H1 (cell line): ENCODE data around the gene GNB5. TPM values are rescaled to one million over a fixed set of nuclear protein-coding genes. Genes with fewer than 3 reads are reported as not detected.

ENCODE experiments used
- CTCF ChIA-PET: fragments of 300-600 bp; sonication (Branson Sonifier 250); formaldehyde crosslinking; loops from one replicate; lab custom pipeline; 2021; ENCODE audit not compliant: partially characterized antibody; lab: Charles Lee
- POLR2A ChIA-PET: fragments of 300-600 bp; sonication (Branson Sonifier 250); formaldehyde crosslinking; loops from one replicate; lab custom pipeline; 2021; ENCODE audit warnings: inconsistent platforms; ENCODE audit not compliant: partially characterized antibody; lab: Charles Lee
- DNase-seq, 2 experiments: peaks; one replicate each; pipeline versions ENCODE4 v3.0.0 to v3.0.0-alpha.2; 2010 to 2022; ENCODE audit warnings: low spot score in 2 of 2, low read depth in 1 of 2, mixed read lengths in 1 of 2
- FAIRE-seq: peaks from 2 replicates; lab custom pipeline; 2011; peaks lifted over from hg19 to GRCh38; lab: Jason Lieb, UNC
- H2AFZ ChIP-seq: 2 replicates; pipeline ENCODE4 v1.8.1; 2012; ENCODE audit warnings: low read length, inconsistent platforms
- H2AK5ac ChIP-seq: 2 replicates; pipeline ENCODE4 v1.6.1; 2013; ENCODE audit warnings: low read depth, low read length
- H2BK120ac ChIP-seq: replicated peaks from 2 replicates; pipeline ENCODE3; 2013; ENCODE audit warnings: low read depth, low read length, inconsistent platforms
- H2BK12ac ChIP-seq: 2 replicates; pipeline ENCODE4 v1.6.1; 2013; ENCODE audit warnings: low read depth, low read length
- H2BK15ac ChIP-seq: 2 replicates; pipeline ENCODE4 v1.6.1; 2013; ENCODE audit warnings: low read length
- H2BK20ac ChIP-seq: 2 replicates; pipeline ENCODE4 v1.6.1; 2013; ENCODE audit warnings: low read length
- H2BK5ac ChIP-seq: 2 replicates; pipeline ENCODE4 v1.6.1; 2013; ENCODE audit warnings: low read depth, low read length
- H3K14ac ChIP-seq: 2 replicates; pipeline ENCODE4 v1.6.1; 2013; ENCODE audit warnings: inconsistent platforms; ENCODE audit not compliant: insufficient read length
- H3K18ac ChIP-seq: 2 replicates; pipeline ENCODE4 v1.6.1; 2013; ENCODE audit warnings: low read length; ENCODE audit errors: extremely low read depth
- H3K23ac ChIP-seq: 2 replicates; pipeline ENCODE4 v1.6.1; 2013; ENCODE audit warnings: inconsistent platforms; ENCODE audit not compliant: insufficient read length
- H3K23me2 ChIP-seq: 2 replicates; pipeline ENCODE4 v1.6.1; 2013; ENCODE audit warnings: low read depth, low read length
- H3K27ac ChIP-seq: 2 replicates; pipeline ENCODE4 v1.6.1; 2011; ENCODE audit warnings: low read depth, low read length, inconsistent platforms
- H3K27me3 ChIP-seq, 4 experiments: replicated peaks in 1 of 4; 1 replicate in 1 of 4; 2 replicates in 3 of 4; pipeline versions ENCODE4 v1.6.1 to v1.8.1; 2011 to 2013; ENCODE audit warnings: low read length in 3 of 4, mild to moderate bottlenecking in 3 of 4, inconsistent platforms in 2 of 4, mixed read lengths in 2 of 4, moderate library complexity in 1 of 4; ENCODE audit not compliant: control insufficient read depth in 3 of 4, insufficient read depth in 3 of 4; ENCODE audit errors: extremely low read depth in 1 of 4
- H3K36me3 ChIP-seq, 4 experiments: 2 replicates each; pipeline versions ENCODE4 v1.6.1 to v1.8.1; 2011 to 2013; ENCODE audit warnings: mild to moderate bottlenecking in 4 of 4, low read length in 3 of 4, moderate library complexity in 2 of 4, control low read depth in 1 of 4, inconsistent platforms in 1 of 4; ENCODE audit not compliant: insufficient read depth in 4 of 4, control insufficient read depth in 2 of 4
- H3K4ac ChIP-seq: replicated peaks from 2 replicates; pipeline ENCODE3; 2013; ENCODE audit warnings: low read length, low read depth, mixed read lengths, inconsistent platforms; ENCODE audit not compliant: insufficient read length
- H3K4me1 ChIP-seq, 4 experiments: replicated peaks in 1 of 4; 1 replicate in 1 of 4; 2 replicates in 3 of 4; pipeline versions ENCODE4 v1.6.1 to v1.8.1; 2011 to 2013; ENCODE audit warnings: low read length in 3 of 4, inconsistent platforms in 2 of 4, mixed read lengths in 1 of 4; ENCODE audit not compliant: insufficient read depth in 4 of 4, control insufficient read depth in 3 of 4
- H3K4me2 ChIP-seq, 2 experiments: 2 replicates each; pipeline versions ENCODE4 v1.6.1 to v1.8.1; 2011 to 2013; ENCODE audit warnings: low read depth in 2 of 2, low read length in 2 of 2, control low read depth in 1 of 2, inconsistent platforms in 1 of 2, mild to moderate bottlenecking in 1 of 2; ENCODE audit not compliant: insufficient read depth in 1 of 2
- H3K4me3 ChIP-seq, 4 experiments: fragments of 200-600, 300-600 bp in 1 of 4; sonication (generic), shearing (Covaris generic), sonication (Bioruptor Twin) in 1 of 4; 2 replicates each; pipeline versions ENCODE4 v1.5.1 to v1.8.1; 2011 to 2016; ENCODE audit warnings: low read length in 4 of 4, low read depth in 3 of 4, control low read depth in 2 of 4, inconsistent platforms in 2 of 4, mild to moderate bottlenecking in 2 of 4, mixed read lengths in 1 of 4, moderate library complexity in 1 of 4; ENCODE audit not compliant: insufficient read depth in 2 of 4; ENCODE audit errors: extremely low read depth in 1 of 4
- H3K56ac ChIP-seq: replicated peaks from 2 replicates; pipeline ENCODE3; 2013; ENCODE audit warnings: low read depth, mild to moderate bottlenecking, mixed read lengths, low read length, inconsistent platforms; ENCODE audit not compliant: insufficient read length
- H3K79me1 ChIP-seq: 2 replicates; pipeline ENCODE4 v1.6.1; 2013; ENCODE audit warnings: low read depth, low read length, control low read depth
- H3K79me2 ChIP-seq, 2 experiments: 2 replicates each; pipeline versions ENCODE4 v1.6.1 to v1.8.1; 2012 to 2013; ENCODE audit warnings: low read length in 2 of 2, mild to moderate bottlenecking in 2 of 2, inconsistent platforms in 1 of 2; ENCODE audit not compliant: insufficient read depth in 2 of 2, control insufficient read depth in 1 of 2
- H3K9ac ChIP-seq, 4 experiments: replicated peaks in 1 of 4; 1 replicate in 1 of 4; 2 replicates in 3 of 4; pipeline versions ENCODE4 v1.6.1 to v1.8.1; 2011 to 2013; ENCODE audit warnings: low read depth in 3 of 4, low read length in 3 of 4, control low read depth in 2 of 4, mild to moderate bottlenecking in 2 of 4, moderate library complexity in 2 of 4, inconsistent platforms in 1 of 4; ENCODE audit errors: extremely low read depth in 1 of 4
- H3K9me3 ChIP-seq, 2 experiments: 2 replicates each; pipeline versions ENCODE4 v1.6.1 to v1.8.1; 2012 to 2013; ENCODE audit warnings: mild to moderate bottlenecking in 2 of 2, moderate library complexity in 2 of 2, control low read depth in 1 of 2, inconsistent platforms in 1 of 2, low read depth in 1 of 2, low read length in 1 of 2, mixed read lengths in 1 of 2; ENCODE audit not compliant: insufficient read depth in 2 of 2
- H4K20me1 ChIP-seq, 2 experiments: replicated peaks in 1 of 2; 2 replicates each; pipeline versions ENCODE3 to v1.8.1; 2011 to 2013; ENCODE audit warnings: inconsistent platforms in 2 of 2, low read length in 2 of 2, mild to moderate bottlenecking in 1 of 2; ENCODE audit not compliant: insufficient read depth in 2 of 2, control insufficient read depth in 1 of 2
- H4K5ac ChIP-seq: 2 replicates; pipeline ENCODE4 v1.6.1; 2013; ENCODE audit warnings: low read length, low read depth, mixed read lengths, inconsistent platforms; ENCODE audit not compliant: insufficient read length
- H4K8ac ChIP-seq: 2 replicates; pipeline ENCODE4 v1.8.0; 2013; ENCODE audit warnings: mild to moderate bottlenecking, moderate library complexity, low read length, inconsistent platforms; ENCODE audit not compliant: insufficient read depth; ENCODE audit errors: extremely low read depth
- H4K91ac ChIP-seq: replicated peaks from 2 replicates; pipeline ENCODE3; 2013; ENCODE audit warnings: low read length, mixed read lengths, inconsistent platforms; ENCODE audit not compliant: insufficient read length
- BCL11A ChIP-seq, 2 experiments: IDR thresholded peaks; one replicate each; pipeline ENCODE4 v1.6.1; 2011; ENCODE audit warnings: low read depth in 2 of 2, low read length in 2 of 2, mild to moderate bottlenecking in 2 of 2
- EP300 ChIP-seq, 2 experiments: IDR thresholded peaks; 1 replicate in 1 of 2; 2 replicates in 1 of 2; pipeline ENCODE4 v1.6.1; 2011 to 2012; ENCODE audit warnings: low read depth in 2 of 2, low read length in 2 of 2, mild to moderate bottlenecking in 2 of 2, borderline replicate concordance in 1 of 2, inconsistent platforms in 1 of 2, moderate library complexity in 1 of 2
- GABPA ChIP-seq: IDR thresholded peaks from 2 replicates; pipeline ENCODE4 v1.6.1; 2011; ENCODE audit warnings: mild to moderate bottlenecking, low read length, moderate library complexity, borderline replicate concordance; ENCODE audit not compliant: insufficient read depth
- HDAC2 ChIP-seq, 2 experiments: fragments of 300-600 bp in 1 of 2; sonication (generic) in 1 of 2; IDR thresholded peaks; 2 replicates each; pipeline ENCODE4 v1.6.1; 2011 to 2012; ENCODE audit warnings: low read depth in 2 of 2, low read length in 2 of 2, mild to moderate bottlenecking in 2 of 2, moderate library complexity in 2 of 2, borderline replicate concordance in 1 of 2, inconsistent platforms in 1 of 2
- NANOG ChIP-seq: IDR thresholded peaks from 2 replicates; pipeline ENCODE4 v1.6.1; 2011; ENCODE audit warnings: low read length, low read depth, mild to moderate bottlenecking, inconsistent platforms; ENCODE audit not compliant: insufficient read depth, poor library complexity, severe bottlenecking
- RBBP5 ChIP-seq: IDR thresholded peaks from 2 replicates; pipeline ENCODE4 v1.7.1; 2012; ENCODE audit warnings: low read depth, mild to moderate bottlenecking, inconsistent platforms, low read length, moderate library complexity, borderline replicate concordance
- RFX5 ChIP-seq: IDR thresholded peaks from 2 replicates; pipeline ENCODE4 v1.6.1; 2011; ENCODE audit warnings: low read depth, low read length, improper control_type of control experiment, borderline replicate concordance
- RNF2 ChIP-seq: fragments of 200-900, 300-1000 bp; sonication (generic); IDR thresholded peaks from 2 replicates; pipeline ENCODE4 v1.7.1; 2016; ENCODE audit warnings: borderline replicate concordance, low read depth, mild to moderate bottlenecking, antibody characterized with exemption, low read length; ENCODE audit not compliant: poor library complexity, severe bottlenecking; ENCODE audit errors: missing control alignments
- SAP30 ChIP-seq: fragments of 300-600 bp; sonication (generic); IDR thresholded peaks from 2 replicates; pipeline ENCODE4 v1.7.1; 2012; ENCODE audit warnings: low read length, moderate library complexity, mild to moderate bottlenecking, inconsistent platforms; ENCODE audit not compliant: insufficient read depth, insufficient replicate concordance
- TAF7 ChIP-seq: optimal IDR thresholded peaks from 2 replicates; pipeline ENCODE3; 2011; ENCODE audit warnings: low read depth, mild to moderate bottlenecking, inconsistent platforms, low read length, moderate library complexity, borderline replicate concordance
- WGBS, 2 experiments: shearing (Covaris generic) in 1 of 2; methylation state at CpG; one replicate each; pipeline versions ENCODE4 v1.1.6 to v1.1.7; 2013 to 2015; ENCODE audit warnings: low lambda C conversion rate in 2 of 2, mixed read lengths in 2 of 2, inconsistent platforms in 1 of 2, low coverage in 1 of 2, missing lambda C conversion rate in 1 of 2; ENCODE audit not compliant: insufficient replicate concordance in 2 of 2, insufficient coverage in 1 of 2, insufficient read length in 1 of 2; ENCODE audit errors: extremely low coverage in 1 of 2, missing lambda C conversion rate in 1 of 2; 5-methylcytosine and 5-hydroxymethylcytosine counted together
- polyA plus RNA-seq, 7 experiments: library from polyadenylated mRNA; depleted of rRNA in 3 of 7; stranded (reverse) in 5 of 7; unstranded in 2 of 7; fragments of >200 nt in 5 of 7; fragments of 200-250 nt in 2 of 7; gene quantifications; 1 replicate in 5 of 7; 2 replicates in 1 of 7; 4 replicates in 1 of 7; pipeline versions ENCODE4 v1.2.1 to v1.2.3, GENCODE V29; 2011 to 2013; ENCODE audit warnings: missing spikeins in 2 of 7, mixed read lengths in 2 of 7
- total RNA-seq: library from RNA; stranded (reverse); fragmentation: NEBNext Ultra II Directional; extraction: Animal tissue kit (Norgen Biotek cat#: 25700); gene quantifications from 2 replicates; pipeline ENCODE4 v1.2.1, GENCODE V29; 2021
- TF ChIP-seq, protein P1 (sequence below): IDR thresholded peaks from 2 replicates; pipeline ENCODE4 v1.6.1; 2011; ENCODE audit warnings: low read length, improper control_type of control experiment

GNB5 gene
- total and polyA plus RNA-seq, 2 of the 8 experiments (the other 6 are each of a cell fraction or from before 2014, with no cell fraction given): 21.7 to 42.5 TPM

DNA sequence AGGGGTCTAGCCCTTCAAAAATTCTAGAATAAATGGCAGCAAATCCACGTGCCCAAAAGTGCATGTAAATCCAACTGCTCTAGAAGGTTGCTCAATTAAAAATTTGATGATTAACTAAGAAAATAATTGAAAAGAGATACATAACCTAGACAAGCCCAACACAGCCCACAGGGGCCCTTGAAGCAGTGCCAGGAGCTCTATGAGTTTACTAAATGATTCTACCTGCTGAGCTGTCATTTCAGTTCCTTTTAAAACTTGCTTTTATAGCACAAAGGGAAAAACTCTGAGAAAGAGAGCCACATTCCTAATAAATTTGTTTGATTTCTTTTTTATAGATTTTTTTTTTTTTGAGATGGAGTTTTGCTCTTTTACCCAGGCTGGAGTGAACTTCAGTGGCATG, 38.9 kb upstream of the GNB5 start:
- no peak overlapping the region for H3K27ac ChIP-seq
- no peaks in the 10 kb centered on the region for H3K27me3 ChIP-seq
- no peak overlapping the region for H2BK12ac ChIP-seq
- H4K91ac ChIP-seq: no peak overlapping the region
- no peaks in the 10 kb centered on the region for H3K79me2 ChIP-seq
- no peak overlapping the region for H4K5ac ChIP-seq
- no peak overlapping the region for H2AFZ ChIP-seq
- H3K9me3 ChIP-seq: no peaks in the 10 kb centered on the region
- no peak overlapping the region for H3K9ac ChIP-seq
- no peak overlapping the region for H3K18ac ChIP-seq
- DNase-seq (no peak), FAIRE-seq (no peak)
- no peak overlapping the region for H3K23ac ChIP-seq
- H3K4me2 ChIP-seq: no peak overlapping the region
- H2BK20ac ChIP-seq: no peak overlapping the region
- no peak overlapping the region for H4K8ac ChIP-seq
- H3K14ac ChIP-seq: no peak overlapping the region
- H2BK15ac ChIP-seq: no peak overlapping the region
- no peaks in the 10 kb centered on the region for H3K4me1 ChIP-seq
- no peak overlapping the region for H2BK5ac ChIP-seq
- H3K4me3 ChIP-seq: no peak overlapping the region
- no peak overlapping the region for H3K4ac ChIP-seq
- ChIA-PET CTCF (interaction anchor here (0.9 to 3.1 kb wide), 3 partner anchors 13 to 58 kb away, joined by 3 to 13 read pairs (median 6); no protein-coding TSS in a partner anchor), POLR2A (no interaction called here)
- H4K20me1 ChIP-seq: no peaks in the 10 kb centered on the region
- no peak overlapping the region for H3K56ac ChIP-seq
- no peaks in the 10 kb centered on the region for H3K23me2 ChIP-seq
- no peak overlapping the region for H2BK120ac ChIP-seq
- 90% methylated on average over 1 of the region's 1 CpG; no CpG with 5 or more reads in 1 of the 2 experiments for WGBS, 2 experiments
- H3K36me3 ChIP-seq: peaks cover 5 to 23% (median 17%) of the 10 kb centered on the region in 4 experiments; a peak in 7 of 8 replicates
- H3K79me1 ChIP-seq: no peaks in the 10 kb centered on the region
- H2AK5ac ChIP-seq: no peak overlapping the region
- no peak for TF ChIP-seq RFX5
- no peak for TF ChIP-seq GABPA
- no peak for TF ChIP-seq RBBP5
- no peak for TF ChIP-seq HDAC2 (IDR thresholded peaks at IDR 0.05; ENCODE audit: borderline replicate concordance in 1 of 2, low read depth in 2 of 2, low read length in 2 of 2)
- no peak for TF ChIP-seq BCL11A (IDR thresholded peaks at IDR 0.05; ENCODE audit: low read depth in 2 of 2, low read length in 2 of 2)
- no peak for TF ChIP-seq SAP30
- TF ChIP-seq NANOG: no peak
- TF ChIP-seq RNF2: no peak
- TF ChIP-seq, protein P1, sequence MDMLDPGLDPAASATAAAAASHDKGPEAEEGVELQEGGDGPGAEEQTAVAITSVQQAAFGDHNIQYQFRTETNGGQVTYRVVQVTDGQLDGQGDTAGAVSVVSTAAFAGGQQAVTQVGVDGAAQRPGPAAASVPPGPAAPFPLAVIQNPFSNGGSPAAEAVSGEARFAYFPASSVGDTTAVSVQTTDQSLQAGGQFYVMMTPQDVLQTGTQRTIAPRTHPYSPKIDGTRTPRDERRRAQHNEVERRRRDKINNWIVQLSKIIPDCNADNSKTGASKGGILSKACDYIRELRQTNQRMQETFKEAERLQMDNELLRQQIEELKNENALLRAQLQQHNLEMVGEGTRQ: no peak
- no peak for TF ChIP-seq EP300 (IDR thresholded peaks at IDR 0.05; ENCODE audit: borderline replicate concordance in 1 of 2, low read depth in 2 of 2, low read length in 2 of 2)
- no peak for TF ChIP-seq TAF7
